GM21786 (cell line): ENCODE results near the gene MDK.
A peak's percentile ranks its signal among the peaks of the same experiment; 100 is the strongest.

Experiments
- ATAC-seq: cut with Tn5 transposase; IDR thresholded peaks from one replicate; pipeline ENCODE4 v1.9.1; 2021; ENCODE audit not compliant: unreplicated experiment

Gene MDK

GRCh38 chr11:46347637-46348311 is 33.7 kb upstream of the MDK start:
- no peak for ATAC-seq

- no peak for ATAC-seq
These were observed 32.7 kb upstream of the MDK start for GRCh38 chr11:46348566-46349401.

GRCh38 chr11:46350695-46351094 is 30.8 kb upstream of the MDK start:
- no peak for ATAC-seq

GRCh38 chr11:46351148-46351547 is 30.3 kb upstream of the MDK start:
- no peak for ATAC-seq

GRCh38 chr11:46351606-46352005 is 29.9 kb upstream of the MDK start:
- ATAC-seq = no peak

GRCh38 chr11:46352063-46352841 is 29.2 kb upstream of the MDK start:
- no peak for ATAC-seq

- ATAC-seq = no peak
These were observed 27.8 kb upstream of the MDK start for GRCh38 chr11:46353698-46354097.

GRCh38 chr11:46356924-46357482 is 24.5 kb upstream of the MDK start:
- no peak for ATAC-seq

- no peak for ATAC-seq
These were observed 24.0 kb upstream of the MDK start for GRCh38 chr11:46357483-46357936.

GRCh38 chr11:46359953-46360352 is 21.5 kb upstream of the MDK start:
- ATAC-seq = no peak

GRCh38 chr11:46360878-46361277 is 20.6 kb upstream of the MDK start:
- ATAC-seq = peak; percentile 19

- ATAC-seq = peak; percentile 97
These were observed 19.9 kb upstream of the MDK start for GRCh38 chr11:46361283-46362155.

- ATAC-seq = no peak
These were observed 19.1 kb upstream of the MDK start for GRCh38 chr11:46362156-46363030.

GRCh38 chr11:46363031-46363407 is 18.4 kb upstream of the MDK start:
- no peak for ATAC-seq

- no peak for ATAC-seq
These were observed 17.9 kb upstream of the MDK start for GRCh38 chr11:46363455-46364005.

GRCh38 chr11:46364056-46364455 is 17.4 kb upstream of the MDK start:
- no peak for ATAC-seq

GRCh38 chr11:46364791-46365190 is 16.7 kb upstream of the MDK start:
- no peak for ATAC-seq

GRCh38 chr11:46366260-46366659 is 15.2 kb upstream of the MDK start:
- ATAC-seq = no peak

GRCh38 chr11:46366661-46367161 is 14.8 kb upstream of the MDK start:
- no peak for ATAC-seq
